ENCODE data around the gene VRK2.
"Not testable (repeated sequence)": the region's sequence is repeated elsewhere in the genome, so short reads cannot be mapped to it uniquely, and the experiment has no call there.

Gene VRK2

DNA sequence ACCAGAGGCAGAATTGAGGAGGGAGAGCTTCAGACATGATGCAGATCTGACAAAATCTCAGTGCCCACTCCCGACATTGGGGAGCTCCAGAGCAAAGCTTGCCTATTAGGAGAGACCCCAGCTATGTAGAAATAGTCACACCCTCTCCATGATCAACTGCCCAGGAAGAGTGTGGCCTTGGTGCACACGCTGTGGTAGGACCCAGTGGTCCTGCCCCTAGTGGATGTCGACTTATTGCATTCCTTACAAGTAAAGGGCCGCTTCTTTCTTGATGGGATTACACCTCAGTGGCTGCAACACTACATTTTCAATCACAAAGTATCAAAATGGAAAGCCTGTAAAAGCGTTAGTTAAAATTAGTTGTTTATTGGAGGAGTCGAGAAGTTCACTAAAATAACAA is 64.2 kb downstream of the VRK2 start:
- no peak for DNase-seq

DNA sequence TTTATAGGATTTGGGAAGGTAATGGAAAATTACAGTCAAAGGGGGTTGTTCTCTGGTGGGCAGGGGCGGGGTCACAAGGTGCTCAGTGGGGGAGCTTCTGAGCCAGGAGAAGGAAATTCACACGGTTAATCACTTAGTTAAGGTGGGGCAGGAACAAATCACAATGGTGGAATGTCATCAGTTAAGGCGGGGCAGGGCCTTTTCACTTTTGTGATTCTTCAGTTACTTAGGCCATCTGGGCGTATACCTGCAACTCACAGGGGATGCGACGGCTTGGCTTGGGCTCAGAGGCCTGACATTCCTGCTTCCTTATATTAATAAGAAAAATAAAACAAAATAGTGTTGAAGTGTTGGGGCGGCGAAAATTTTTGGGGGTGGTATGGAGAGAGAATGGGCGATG is 67.0 kb downstream of the VRK2 start:
- not testable (repeated sequence) for DNase-seq

DNA sequence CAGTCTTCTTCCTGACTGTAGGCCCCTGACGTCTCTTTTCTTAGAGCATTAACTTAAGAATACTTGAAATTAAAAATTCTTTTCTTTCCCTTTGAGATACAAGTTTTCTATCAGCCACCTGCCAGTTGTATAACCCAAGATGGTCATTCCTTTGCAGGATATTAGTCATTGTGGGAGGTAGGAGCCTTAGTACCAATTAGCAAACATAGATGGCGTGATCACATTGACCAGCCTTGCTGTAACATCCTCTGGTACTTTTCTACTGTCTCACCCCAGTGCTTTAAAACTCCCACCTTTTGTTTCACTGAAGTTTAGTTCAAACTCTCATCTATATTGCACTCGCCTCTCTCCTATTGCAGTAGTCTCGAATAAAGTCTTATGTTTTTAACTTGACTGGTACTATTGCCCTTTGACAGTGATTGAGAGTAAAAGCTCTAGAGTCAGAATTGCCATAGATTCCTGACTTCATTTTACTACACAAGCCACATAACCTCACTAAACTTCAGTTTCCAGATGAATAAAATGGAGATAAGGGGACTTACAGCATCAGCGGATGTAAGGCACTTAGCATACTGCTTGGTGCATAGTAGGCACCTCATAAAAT is 74.1 kb downstream of the VRK2 start:
- no peak for DNase-seq

DNA sequence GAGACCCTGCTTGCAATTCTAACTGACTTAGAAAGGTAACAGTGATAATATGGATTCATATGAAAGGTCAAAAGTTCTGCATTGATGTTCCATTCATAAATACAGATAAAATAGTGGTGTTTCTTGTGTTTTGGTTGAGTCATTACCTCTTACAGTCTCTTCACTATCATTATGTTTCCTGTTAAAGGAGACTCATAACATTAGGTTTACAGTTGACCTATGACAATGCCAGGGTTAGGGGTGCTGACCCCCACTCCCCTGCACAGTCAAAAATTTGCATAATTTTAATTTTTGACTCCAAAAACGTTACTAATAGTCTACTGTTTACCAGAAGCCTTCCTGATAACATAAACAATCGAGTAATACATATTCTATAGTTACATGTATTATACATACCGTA is 75.4 kb downstream of the VRK2 start:
- DNase-seq: no peak

DNA sequence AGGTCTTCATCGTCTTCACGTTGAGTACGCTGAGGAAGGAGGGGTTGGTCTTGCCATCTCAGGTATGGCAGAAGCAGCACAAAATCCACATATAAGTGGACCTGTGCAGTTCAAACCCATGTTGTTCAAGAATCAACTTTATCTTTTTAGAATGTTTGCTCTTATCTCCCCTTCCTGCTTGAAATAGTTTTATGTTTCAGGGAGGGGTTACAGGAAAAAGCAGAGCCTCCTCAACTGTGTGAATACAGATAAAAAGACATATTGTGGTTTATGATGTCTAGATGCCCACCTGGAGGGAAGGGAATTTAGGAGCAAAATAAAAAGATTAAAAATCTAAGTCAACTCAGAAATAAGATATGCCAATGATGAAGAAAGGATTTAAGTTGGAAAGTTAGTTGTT is 75.9 kb downstream of the VRK2 start:
- DNase-seq: no peak

DNA sequence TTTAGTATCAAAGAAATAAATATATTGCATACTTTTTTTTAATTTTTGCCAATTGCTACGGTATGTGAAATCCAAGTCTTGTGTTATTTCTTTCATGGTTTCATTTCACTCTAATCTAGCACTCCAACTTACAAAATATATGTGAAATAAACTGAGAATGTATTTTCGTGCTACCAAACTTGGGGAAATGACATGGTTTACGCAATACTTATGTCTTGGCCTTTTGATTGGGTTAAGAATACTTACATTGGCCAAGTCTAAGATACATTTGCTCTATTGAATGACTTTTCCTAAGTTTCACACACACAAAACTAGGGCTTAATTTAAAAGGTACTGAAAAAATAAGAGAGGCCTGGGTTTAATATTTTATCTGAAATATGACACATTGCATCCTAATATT is 80.5 kb downstream of the VRK2 start:
- no peak for DNase-seq

DNA sequence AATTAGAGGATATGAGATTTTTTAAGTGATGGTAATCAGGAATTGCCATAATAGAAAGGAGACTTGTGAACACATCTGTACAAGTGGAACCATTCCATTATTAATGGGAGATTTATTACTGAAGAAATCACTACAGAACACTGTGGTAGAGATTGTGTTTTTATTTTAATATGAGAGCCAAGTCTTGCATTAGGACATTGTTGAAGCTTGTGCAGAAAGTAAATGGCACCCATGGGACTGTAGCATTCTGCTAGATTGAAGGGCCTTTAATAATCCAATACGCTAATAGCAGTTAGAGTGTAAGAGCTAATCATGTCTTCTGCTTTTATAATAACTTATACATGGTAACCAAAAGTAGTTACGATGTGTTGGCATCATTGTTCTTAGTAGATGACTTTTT is 83.6 kb downstream of the VRK2 start:
- no peak for DNase-seq

DNA sequence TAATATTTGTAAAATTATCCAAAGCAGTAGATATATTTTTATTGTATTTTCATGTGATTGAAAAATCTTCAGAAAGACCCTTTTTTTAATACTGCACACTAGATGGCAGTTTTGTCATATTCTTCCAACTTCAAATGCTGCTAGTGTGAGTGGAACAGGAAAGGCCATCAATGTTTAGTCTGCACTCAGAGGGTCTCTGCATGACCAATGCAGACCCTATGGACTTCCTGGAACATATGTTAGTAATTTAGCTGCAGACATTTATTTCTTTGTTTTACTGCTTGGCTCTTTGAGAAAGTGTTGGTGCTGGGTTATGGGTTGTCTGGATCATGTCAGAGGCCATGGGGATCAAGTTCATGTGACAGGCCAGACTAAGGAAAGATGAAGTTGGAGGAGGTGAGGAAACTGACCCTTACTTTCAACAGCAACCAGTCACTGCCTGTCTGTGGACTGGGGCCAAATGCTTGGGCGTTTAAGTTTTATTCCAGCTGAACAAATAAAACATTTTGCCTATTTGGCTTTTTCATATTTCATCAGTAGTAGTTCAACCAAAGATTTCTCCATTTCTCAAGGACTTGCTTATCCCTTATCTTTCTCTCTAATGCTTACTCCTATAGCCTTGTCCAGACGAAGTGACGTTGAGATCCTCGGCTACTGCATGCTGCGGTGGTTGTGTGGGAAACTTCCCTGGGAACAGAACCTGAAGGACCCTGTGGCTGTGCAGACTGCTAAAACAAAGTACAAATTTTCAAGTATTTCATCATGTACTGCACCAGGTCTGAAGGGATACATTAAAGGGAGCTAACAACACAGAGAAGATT is 84.8 kb downstream of the VRK2 start:
- peak in 1 of 2 experiments; percentile 31 for DNase-seq

DNA sequence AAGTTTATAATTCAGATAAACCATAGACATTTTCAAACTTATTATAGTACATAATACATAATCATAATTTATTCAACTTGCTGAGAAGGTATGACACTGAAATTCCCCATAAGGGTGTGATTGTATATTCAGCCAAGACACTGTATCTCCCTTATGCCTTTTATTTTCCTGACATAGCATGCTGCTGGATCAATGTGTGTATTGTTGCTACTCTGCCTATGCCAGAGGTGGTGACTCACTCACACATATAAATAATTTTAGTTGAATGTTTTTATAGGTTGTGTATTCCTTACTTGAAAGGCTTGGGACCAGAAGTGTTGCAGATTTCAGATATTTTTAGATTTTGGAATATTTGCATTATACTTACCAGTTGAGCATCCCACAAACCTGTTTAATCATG is 86.8 kb downstream of the VRK2 start:
- DNase-seq: no peak

DNA sequence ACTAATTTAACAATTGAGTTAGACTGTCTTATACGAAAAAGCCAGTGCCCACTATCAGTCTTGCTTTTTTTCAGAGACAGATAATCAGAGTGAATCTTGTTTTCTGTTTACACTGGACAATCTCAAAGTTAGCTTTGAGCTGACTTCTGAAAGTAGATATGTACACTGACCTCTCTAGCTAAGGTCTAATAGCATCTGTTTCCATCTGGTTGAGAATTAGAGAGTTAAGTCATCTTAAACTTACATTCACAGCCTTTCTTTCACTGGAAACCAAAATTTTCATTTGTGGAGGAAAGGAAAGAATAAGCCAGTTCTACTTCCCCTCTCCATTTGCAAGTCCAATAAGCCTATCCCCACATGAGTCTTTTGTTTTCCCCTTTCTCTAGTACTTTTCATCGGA is 89.3 kb downstream of the VRK2 start:
- no peak for DNase-seq

DNA sequence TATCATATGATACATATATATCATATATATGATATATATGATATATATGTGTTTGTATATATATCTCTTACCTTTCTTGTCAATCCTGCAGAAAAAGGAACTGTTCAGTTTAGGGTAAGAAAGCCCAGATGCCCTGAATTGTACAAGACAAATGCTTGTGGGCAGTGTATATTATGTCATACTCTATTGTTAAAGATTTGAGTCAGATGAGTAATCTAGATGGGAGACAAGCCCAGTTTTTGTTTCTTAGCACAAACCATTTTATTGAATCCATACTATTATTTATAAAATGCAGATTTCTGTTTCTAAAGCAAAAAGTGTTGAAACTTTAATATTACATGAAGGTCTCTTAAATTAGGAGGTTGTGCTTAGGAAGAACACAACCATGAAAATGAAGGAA is 90.6 kb downstream of the VRK2 start:
- DNase-seq: no peak

DNA sequence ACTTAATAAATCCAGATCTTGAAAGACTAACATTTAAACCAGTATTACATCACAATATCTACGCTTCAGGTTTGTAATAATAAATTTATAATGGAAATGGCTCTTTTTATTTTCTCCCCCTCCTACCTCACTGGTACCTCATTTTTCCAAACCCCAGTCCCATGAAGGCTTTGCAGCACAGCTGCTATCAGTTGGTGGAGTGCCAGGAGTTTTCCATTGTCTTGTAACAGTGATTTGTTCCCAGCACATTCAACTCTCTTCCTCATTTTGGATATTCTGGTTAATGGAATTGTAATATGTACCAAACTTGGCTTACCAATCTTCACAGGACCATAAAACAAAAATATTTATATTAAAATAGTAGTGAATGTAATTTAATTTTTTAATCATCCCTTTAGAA is 91.2 kb downstream of the VRK2 start:
- no peak for DNase-seq

DNA sequence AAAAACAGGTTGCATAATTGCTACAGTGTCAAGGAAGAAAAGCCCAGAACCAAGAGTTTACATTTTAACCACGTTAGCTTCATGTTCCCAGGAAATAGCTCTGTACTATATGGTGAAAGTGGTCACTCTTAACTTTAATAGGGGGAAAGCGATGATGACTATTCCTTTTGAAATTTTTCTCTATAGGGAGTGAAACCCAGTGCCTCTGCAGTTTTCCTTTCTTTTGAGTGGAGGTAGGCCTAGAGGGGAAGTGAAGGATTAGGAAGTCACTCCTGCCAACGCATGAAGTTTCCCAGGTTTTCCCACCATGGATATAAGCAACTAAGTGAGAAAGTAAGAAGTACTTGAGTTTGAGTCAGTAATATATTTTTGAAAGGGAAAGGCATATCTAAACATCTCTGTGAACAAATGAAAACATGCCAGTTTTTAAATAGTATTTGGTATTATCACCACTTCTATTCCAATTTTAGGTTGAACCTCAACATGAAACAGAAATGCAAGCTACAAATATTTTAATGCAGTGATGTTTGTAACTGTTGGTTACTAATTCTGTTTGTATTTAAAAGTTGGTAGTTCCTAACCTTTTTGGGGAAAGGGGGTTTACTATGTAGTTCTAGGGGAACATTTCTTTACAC is 91.9 kb downstream of the VRK2 start:
- no peak for DNase-seq

DNA sequence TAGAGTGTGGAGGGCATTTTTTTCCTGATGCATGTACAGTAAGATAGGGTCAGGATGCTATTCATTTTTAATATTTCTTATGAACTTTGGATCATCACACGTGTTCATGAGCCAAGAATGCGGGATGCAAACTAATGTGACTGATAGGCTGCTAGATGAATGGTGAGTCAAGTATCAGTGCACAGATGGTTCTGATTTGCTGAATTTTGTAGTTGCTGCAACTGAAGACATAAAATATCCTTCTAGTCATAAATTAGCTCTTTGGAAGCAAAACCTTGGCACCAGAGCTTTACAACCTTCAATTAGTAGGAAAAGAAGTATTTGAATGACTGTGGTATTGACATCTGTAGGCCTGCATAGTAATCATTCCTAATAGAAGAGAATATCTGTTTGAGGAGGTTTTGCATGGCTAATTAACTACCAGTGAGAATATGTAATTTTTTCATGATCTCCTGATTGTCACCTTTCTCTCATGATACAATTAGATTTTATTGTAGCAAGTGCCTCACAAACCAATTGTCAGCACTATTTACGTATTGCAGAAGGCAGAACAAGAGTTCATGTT is 94.0 kb downstream of the VRK2 start:
- peak; percentile 67 to 91 for DNase-seq

DNA sequence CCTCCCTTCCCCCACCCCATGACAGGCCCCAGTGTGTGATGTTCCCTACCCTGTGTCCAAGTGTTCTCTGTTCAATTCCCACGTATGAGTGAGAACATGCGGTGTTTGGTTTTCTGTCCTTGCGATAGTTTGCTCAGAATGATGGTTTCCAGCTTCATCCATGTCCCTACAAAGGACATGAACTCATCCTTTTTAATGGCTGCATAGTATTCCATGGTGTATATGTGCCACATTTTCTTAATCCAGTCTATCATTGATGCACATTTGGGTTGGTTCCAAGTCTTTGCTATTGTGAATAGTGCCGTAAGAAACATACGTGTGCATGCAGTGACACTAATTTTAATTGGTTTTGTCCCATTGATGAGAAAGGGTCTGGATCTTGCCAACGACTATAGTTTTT is 99.2 kb downstream of the VRK2 start:
- not testable (repeated sequence) for DNase-seq

DNA sequence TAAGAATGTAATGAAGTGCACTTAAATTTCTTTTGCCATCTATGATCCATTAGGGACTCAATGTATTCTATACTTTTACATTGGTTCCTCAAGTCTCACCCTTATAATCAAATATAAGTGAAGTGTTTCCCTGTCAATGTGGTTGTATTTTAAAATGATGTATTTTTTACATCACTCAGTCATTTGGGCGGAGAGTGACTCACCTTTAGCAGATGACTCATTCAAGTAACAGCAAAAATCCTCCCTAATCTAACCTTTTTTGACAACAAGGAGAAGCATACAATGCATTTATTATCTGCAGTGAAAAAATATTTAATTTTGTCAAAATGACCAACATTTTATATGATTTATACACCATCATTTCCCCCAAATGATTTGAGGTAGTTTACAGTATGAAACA is 100.1 kb downstream of the VRK2 start:
- no peak for DNase-seq

DNA sequence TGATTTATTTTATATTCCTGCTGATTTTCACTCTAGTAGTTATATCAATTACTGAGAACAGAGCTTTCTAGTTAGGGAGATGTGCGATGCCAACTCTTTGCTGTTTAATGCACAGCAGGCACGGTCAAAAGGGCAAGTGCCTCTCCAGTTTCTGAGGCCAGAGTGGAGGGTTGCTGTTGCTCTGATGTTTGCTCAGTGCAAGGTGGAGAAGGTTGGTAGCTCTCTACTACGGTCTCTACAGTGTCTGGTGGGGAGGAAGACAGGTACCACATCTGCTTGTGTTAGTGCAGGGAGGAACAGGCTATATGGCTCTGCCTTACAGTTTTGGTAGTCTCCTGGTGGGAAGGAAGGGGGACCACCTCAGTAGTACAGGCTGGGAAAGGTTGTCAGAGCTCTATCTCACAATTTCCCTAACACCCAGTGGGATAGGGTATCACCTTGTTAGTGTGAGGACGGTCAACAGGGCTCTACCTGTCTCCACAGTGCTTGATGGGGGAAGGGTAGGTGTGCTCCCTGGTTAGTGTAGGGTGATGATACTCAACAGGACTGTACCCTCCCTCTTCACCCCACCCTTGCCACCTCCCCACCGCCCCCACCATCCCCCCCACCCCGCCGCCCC is 108.7 kb downstream of the VRK2 start:
- DNase-seq: no peak

DNA sequence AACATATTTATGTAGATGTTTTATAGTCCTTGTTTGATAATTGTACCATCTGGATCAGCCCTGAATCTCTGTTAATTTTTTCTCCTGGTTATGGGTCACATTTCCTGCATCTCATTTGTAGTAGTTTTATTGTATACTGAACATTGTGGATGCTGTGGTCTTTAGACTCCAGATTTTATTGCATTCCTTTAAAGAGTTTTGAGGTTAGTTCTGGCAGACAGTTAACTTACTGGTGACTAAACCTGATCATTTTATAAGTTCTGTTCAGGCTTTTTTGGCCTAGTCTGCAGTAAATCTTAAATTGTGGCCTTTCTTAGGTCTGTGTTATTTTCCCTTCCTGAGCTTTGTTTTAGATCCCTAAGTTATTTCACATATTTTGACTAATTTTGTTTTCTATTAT is 110.2 kb downstream of the VRK2 start:
- DNase-seq: no peak

DNA sequence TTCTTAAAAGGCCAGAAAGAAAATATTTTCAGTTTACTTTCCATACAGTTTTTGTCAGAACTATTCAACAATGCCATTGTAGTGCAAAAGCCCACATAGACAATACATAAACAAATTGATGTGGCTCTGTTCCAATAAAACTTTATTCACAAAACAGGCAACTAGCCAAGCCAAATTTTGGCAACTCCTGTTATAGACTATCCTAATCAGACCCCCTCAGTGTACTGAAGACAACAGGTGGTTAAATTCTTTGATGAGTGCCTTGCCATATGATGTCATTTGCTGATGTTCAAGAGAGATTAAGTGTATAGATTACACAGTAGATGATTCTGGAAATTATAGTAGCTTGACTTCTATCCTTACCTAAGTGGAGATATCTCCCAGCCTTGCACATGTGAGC is 111.1 kb downstream of the VRK2 start:
- DNase-seq: peak in 1 of 2 experiments; percentile 41

DNA sequence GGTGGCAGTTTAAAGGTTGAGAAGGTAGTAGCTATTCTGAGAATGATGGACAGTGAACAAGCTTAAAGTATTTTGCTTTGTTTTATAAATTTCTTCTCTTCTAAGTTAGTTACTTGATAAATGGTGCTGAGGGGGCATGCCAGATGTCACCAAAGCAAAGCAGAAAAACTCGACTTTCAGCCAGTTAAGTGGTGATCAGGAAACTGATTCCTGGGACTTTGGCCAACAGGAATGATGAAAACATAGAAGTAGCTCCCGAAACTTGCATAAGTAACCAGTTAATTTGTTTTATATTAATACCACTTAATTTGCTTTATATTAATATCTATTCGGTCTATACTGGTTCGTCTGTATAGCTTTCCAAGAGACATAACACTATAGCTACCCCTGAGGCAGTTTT is 111.9 kb downstream of the VRK2 start:
- peak in 1 of 2 experiments; percentile 27 for DNase-seq

DNA sequence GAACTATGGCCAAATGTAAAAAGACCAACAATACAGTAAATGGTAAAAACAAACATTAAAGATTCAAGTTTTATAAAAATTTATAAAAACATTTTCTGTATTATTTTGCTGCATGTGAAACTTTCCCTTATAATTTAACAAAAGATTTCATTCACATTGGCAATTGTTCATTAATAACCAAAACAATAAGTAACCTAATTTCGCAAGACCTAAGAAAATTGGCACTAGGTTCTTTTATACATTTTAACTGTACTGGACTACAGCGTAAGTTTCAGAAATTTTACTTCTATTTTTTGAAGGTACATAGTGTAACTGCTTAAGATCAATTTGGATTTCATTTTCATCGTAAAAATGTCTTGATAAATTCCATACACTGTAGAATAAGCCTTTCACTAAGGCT is 117.3 kb downstream of the VRK2 start:
- DNase-seq: no peak

DNA sequence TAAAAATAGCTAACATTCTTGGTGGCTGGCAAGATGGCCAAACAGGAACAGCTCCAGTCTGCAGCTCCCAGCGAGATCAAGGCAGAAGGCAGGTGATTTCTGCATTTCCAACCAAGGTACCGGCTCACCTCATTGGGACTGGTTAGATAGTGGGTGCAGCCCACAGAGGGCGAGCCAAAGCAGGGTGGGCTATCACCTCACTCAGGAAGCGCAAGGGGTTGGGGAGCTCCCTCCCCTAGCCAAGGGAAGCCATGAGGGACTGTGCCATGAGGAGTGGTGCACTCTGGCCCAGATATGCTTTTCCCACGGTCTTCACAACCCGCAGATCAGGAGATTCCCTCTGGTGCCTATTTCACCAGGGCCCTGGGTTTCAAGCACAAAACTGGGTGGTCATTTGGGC is 121.5 kb downstream of the VRK2 start:
- DNase-seq: not testable (repeated sequence)

DNA sequence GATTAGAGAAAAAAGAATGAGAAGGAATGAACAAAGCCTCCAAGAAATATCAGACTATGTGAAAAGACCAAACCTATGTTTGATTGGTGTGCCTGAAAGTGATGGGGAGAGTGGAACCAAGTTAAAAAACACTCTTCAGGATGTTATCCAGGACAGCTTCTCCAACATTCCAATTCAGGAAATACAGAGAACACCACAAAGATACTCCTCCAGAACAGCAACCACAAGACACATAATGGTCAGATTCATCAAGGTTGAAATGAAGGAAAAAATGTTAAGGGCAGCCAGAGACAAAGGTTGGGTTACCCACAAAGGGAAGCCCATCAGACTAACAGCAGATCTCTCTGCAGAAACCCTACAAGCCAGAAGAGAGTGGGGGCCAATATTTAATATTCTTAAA is 123.2 kb downstream of the VRK2 start:
- DNase-seq: not testable (repeated sequence)

Data from NCI-H446 (cell line).